Measurements from ENCODE around the gene DTX3L. TPM values are rescaled to one million over a fixed set of nuclear protein-coding genes. Genes with fewer than 3 reads are reported as not detected.
"Not testable (repeated sequence)": the region's sequence is repeated elsewhere in the genome, so short reads cannot be mapped to it uniquely, and the experiment has no call there.

DTX3L gene
- total RNA-seq, 2 donors from 2014 or later: 43.9 to 60.5 TPM

DNA sequence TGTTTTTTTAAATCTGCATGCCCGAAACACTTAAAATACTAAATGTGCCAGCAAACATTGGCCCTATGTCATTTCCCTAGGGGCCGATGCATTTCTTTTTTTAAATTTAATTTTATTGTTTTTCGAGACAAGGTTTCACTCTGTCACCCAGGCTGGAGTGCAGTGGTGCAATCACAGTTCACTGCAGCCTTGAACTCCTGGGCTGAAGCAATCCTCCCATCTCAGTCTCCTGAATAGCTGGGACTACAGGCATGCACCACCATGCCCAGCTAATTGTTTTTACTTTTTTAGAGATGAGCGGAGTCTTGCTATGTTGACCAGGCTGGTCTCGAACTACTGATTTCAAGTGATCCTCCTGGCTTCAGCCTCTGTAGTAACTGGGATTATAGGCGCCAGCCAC lies 5.5 kb upstream of the DTX3L start:
- intact Hi-C loops (cut with DNase I, micrococcal nuclease): no loop called here
- ATAC-seq (no peak), DNase-seq (no peak)

DNA sequence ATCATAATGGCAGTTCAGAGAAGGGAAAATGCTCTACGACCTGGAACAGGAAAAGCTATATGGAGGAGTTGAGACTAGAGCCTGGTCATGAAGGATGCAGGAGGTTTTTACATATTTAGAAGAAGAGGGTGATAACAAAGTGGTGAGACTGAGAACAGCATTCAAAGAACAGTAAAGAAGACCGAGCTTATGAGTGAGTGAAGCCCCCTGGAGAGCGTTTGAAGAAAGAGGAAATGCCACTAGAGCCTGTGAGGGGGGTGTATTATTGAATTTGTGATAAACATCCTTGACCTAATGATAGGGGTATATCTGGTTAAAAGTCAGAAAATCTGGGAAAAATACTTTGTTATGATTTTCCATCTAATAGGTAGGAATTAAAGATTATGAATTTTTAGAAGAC lies 4.2 kb upstream of the DTX3L start:
- intact Hi-C loops (cut with DNase I, micrococcal nuclease): loop anchor here in 1 of 2 donors (5.0 kb wide), 1 partner anchor 122 kb away; the partner anchor contains the start of gene PARP14
- DNase-seq (no peak), ATAC-seq (no peak)

DNA sequence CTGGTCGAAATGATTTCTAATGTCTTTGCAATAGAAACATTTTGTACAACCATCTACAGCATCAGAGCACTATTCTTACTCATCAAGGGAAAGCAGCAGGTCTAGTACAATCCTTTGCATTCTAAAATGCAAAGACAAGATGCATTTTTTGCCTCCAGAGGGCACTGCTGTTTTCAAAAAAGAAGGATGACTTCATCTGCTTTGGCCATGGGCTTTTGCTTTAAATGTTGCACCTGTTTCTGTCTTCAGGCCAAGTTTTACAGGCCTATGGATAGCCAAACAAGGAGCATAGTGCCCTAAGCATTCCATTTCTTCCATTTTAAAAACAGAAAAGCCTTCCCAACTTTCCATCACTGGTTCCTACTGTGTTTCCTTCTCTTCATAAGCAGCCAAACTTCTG lies 3.5 kb upstream of the DTX3L start:
- ATAC-seq: peak; percentile 12
- peak in 1 of 2 donors; percentile 53 for DNase-seq
- intact Hi-C loops (cut with DNase I, micrococcal nuclease): loop anchor here in 1 of 2 donors (5.0 kb wide), 1 partner anchor 122 kb away; the partner anchor contains the start of gene PARP14

DNA sequence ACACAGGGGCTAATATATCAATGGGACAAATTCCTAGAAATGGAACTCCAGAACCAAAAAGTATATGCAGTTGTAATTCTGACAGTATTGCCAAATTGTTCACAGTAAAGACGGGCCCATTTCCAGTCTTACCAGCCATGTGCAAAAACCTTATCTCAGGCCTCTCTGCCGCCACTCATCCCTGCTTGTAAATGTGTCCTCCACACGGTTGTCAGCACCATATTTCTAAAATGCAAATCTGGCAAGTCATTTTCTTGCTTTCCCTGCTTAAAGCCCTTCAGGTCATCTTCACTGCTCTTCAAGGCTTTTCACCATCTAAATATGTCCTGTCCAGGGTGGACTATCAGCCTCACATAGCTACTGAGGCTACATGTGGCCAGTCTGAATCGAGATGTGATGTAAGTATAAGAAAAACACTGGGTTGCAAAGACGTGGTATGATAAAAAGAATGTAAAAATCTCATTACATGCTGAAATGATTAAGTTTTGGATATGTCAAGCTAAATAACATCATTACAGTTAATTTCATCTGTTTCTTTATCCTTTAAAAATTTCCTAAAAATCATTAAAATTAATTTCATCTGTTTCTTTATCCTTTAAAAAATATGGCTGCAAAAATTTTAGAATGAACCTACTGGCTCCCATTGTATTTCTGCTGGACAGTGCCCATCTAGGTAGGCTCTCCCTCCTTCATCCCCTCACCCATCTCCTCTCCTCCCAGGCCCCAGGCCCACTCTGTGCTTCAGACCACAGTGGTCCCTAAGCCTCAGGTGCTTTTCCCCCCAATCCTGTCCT lies 1.0 kb upstream of the DTX3L start:
- DNase-seq (no peak), ATAC-seq (no peak)
- intact Hi-C loops (cut with DNase I, micrococcal nuclease): loop anchor here in 1 of 2 donors (5.0 kb wide), 1 partner anchor 119 kb away; the partner anchor contains the start of gene PARP14

DNA sequence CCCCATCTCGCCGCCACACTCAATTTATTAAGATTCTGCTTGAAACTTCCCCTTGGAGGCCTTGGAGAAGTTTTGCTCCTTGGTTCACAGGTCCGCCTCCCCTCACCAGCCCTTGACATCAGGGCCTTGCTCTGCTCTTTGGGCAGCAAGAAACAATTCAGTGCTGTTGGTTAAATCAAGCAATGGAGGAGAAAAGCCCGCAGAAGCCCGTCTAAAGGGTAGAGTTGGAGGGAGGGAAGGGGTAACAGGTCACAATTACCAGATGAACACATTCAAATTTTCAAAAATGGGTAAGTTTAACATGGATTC lies 467 bp upstream of the DTX3L start:
- DNase-seq: peak in 1 of 2 donors; percentile 21
- intact Hi-C loops (cut with DNase I, micrococcal nuclease): loop anchor here in 1 of 2 donors (5.0 kb wide), 1 partner anchor 119 kb away; the partner anchor contains the start of gene PARP14
- peak; percentile 20 for ATAC-seq

DNA sequence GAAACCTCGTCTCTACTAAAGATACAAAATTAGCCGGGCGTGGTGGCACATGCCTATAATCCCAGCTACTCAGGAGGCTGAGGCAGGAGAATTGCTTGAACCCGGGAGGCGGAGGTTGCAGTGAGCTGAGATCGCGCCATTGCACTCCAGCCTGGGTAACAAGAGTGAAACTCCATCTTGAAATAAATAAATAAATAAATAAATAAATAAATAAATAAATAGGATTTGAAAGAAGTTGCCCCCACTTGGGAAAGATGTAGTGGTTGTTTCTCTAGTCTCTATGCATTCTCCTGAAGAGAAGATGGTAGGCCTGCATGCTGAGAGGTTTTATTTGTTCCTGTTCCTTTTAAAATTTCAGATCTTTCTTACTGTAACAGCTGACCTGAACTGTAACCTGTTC lies 4.0 kb downstream of the DTX3L start:
- ATAC-seq; DNase-seq; intact Hi-C loops (cut with DNase I, micrococcal nuclease): not testable (repeated sequence)

DNA sequence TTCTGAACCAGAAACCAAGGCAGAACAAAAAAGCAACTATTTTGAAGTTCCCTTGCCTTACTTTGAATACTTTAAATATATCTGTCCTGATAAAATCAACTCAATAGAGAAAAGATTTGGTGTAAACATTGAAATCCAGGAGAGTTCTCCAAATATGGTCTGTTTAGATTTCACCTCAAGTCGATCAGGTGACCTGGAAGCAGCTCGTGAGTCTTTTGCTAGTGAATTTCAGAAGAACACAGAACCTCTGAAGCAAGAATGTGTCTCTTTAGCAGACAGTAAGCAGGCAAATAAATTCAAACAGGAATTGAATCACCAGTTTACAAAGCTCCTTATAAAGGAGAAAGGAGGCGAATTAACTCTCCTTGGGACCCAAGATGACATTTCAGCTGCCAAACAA lies 4.6 kb downstream of the DTX3L start:
- DNase-seq (no peak), ATAC-seq (no peak)
- intact Hi-C loops (cut with DNase I, micrococcal nuclease): no loop called here

DNA sequence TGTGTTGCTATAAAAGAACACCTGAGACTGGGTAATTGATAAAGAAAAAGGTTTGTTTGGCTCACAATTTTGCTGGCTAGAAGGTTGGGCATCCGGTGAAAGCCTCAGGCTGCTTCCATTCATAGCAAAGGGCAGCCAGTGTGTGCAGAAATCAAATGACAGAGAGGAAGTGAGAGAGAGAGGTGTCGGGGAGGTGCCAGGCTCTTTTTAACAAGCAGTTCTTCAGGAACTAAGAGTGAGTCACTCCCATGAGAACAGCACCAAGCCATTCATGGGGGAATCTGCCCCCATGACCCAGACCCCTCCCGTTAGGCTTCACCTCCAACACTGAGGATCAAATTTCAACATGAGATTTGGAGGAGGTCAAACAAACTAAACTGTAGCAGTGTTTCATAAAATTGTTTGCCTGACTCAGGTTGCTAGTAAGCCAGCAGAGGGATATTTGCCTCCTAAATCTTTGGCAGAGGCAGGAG lies 8.8 kb downstream of the DTX3L start:
- peak; percentile 44 for ATAC-seq
- DNase-seq: no peak
- intact Hi-C loops (cut with DNase I, micrococcal nuclease): no loop called here

DNA sequence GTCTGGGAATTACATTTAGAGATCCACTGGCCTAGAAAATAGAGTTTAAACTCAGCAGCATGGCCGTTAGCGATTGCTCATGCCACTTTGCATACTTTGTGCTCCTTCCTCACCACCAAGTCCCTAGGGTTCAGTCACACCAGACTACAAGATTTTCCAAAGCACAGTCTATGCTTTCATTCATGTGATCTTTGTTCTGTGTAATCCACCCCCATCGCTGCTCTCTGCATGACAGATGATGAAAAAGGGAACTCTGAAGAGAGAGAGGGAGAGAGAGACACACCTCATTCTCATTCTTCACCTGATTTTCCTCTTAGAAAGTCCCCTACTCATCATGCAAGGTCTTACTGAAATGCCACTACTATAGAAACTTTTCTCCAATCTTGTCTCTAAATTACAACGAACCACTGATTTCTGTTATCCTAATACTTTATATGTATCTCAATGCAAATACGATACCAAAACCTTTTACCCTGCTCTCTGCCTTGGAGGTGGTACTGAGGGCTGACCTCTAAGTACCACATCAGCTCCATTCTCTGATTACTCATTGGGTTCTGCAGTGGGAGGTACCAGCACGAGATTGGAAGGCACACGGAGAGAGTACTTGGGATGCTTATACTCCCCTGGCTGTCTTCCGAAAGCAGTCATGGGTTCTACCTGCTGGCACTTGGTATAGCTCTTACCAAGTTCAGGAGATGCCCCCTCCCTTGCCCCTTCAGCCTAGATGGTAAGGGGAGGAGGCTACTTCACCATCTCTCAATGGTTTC lies 12.2 kb downstream of the DTX3L start:
- no peak for DNase-seq
- peak; percentile 11 for ATAC-seq
- intact Hi-C loops (cut with DNase I, micrococcal nuclease): no loop called here

DNA sequence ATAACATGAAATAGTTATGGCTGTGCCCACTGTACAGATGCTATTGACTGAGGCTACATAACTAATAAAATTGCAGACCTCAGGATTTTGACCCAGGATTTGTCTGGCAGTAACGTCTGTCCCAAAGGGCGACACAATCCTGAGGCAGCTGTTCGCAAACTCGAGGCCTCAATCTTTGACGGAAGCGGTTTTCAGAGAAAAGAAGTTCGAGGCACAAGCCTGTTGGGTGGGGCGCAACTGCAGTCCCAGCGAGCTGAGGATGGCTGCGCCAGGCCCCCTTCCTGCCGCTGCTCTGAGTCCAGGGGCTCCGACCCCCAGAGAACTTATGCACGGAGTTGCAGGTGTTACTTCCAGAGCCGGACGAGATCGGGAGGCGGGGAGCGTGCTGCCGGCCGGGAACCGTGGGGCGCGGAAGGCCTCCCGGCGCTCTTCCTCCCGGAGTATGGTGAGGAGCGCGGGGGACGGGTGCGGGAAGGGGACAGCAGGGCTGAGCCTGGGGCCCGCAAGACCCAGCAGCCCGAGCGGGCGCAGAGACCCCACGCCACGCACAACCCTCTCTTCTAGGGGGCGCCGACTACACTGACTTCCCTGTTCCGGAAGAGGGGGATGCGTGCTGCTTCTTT lies 13.4 kb downstream of the DTX3L start, which contains the start of gene PARP15:
PARP15 (plus strand) TSS at position 242 of the 623 bp plus-strand sequence; CDS start at position 260, 18 bp downstream.
- DNase-seq (peak in 1 of 2 donors; percentile 34), ATAC-seq (peak; percentile 46)
- intact Hi-C loops (cut with DNase I, micrococcal nuclease): no loop called here

DNA sequence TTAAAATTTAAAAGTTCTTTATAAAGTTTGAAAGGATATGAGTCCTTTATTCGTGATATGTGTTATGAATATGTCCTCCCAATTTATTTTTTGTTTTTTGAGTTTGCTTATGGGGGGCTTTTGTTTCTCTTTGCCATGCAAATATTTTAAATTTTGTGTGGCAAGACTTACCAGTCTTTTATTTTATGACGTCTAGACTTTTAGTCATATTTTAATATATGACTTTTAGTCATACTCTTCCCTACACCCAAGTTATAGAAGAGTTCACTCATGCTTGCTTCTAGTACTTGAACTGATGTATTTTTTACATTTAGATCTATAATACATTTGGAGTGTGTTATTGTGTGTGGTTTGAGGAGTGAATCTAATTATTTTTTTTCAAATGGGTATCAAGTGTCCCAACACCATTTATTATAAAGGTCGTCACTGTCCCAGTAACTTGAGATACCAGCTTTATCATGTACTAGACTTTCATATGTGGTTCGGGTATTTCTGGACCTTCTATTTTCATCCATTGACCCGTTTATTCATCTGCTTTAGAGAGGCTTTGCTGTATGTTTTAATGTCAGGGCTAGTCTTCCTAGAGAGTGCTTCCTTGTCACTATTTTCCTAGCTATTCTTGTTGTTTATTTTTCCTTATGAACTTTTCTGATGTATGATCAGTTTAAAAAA lies 14.1 kb downstream of the DTX3L start:
- no peak for DNase-seq
- intact Hi-C loops (cut with DNase I, micrococcal nuclease): no loop called here
- no peak for ATAC-seq

DNA sequence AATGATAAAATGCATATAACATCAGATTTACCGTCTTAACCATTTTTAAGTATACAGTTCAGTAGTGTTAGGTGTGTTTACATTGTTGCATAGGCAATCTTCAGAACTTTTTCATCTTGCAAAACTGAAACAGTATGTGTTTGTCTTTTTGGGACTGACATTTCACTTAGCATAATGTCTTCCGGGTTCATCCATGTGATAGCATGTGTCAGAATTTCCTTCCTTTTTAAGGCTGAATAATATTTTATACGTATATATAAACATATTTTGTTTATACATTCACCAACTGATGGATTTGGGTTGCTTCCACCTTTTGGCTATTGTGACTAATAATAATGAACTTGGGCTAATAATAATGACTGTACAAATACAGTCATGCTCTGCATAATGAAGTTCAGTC lies 16.3 kb downstream of the DTX3L start:
- ATAC-seq: no peak
- intact Hi-C loops (cut with DNase I, micrococcal nuclease): no loop called here

DNA sequence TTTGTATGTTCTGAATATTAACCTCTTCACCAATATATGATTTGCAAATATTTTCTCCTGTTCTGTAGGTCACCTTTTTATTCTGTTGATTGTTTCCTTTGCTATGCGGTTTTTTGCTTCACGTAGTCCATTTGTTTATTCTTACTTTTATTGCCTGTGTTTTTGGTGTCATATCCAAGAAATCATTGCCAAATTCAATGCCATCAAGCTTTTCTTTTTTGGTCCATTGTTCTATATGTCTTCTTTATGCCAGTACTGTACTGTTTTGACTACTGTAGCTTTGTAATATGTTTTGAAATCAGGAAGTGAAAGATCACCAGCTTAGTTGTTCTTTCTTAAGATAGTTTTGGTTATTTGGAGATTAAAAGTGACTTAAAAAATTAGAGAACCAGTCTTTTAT lies 17.5 kb downstream of the DTX3L start:
- no peak for DNase-seq
- no peak for ATAC-seq
- intact Hi-C loops (cut with DNase I, micrococcal nuclease): no loop called here

More for the DNA sequence above, 16.3 kb downstream of the DTX3L start:
- no peak for DNase-seq

DNA sequence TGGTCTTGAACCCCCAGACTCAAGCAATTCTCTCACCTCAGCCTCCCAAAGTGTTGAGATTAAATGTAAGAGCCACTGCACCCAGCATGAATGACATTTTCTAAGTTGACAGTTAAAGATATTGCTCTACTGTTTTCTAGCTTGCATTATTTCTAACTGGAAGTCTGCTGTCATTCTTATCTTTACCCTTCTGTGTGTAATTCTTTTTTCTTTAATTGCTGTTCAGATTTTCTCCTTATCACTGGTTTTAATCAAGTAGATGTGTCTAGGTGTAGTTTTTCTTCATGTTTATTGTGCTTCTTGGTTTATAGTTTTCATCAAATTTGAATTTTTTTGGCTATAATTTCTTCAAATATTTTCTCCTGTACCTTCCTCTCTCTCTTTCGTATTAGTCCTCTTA lies 18.3 kb downstream of the DTX3L start:
- DNase-seq: no peak
- ATAC-seq: no peak
- intact Hi-C loops (cut with DNase I, micrococcal nuclease): no loop called here

DNA sequence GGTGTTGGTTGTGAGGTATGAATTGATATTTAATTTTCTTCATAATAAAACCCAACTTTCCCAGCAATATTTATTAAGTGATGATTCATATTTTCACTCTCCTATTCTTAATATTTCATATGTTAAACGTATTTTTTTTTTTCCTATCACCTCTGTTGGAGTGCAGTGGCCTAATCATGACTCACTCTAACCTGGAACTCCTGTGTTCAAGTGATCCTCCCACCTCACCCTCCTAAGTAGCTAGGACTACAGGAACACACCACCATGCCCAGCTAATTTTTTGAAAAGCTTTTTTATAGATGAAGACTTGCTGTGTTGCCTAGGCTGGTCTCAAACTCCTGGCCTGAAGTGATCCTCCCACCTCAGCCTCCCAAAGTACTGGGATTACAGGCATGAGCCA lies 22.0 kb downstream of the DTX3L start:
- ATAC-seq: no peak
- no peak for DNase-seq
- intact Hi-C loops (cut with DNase I, micrococcal nuclease): no loop called here

DNA sequence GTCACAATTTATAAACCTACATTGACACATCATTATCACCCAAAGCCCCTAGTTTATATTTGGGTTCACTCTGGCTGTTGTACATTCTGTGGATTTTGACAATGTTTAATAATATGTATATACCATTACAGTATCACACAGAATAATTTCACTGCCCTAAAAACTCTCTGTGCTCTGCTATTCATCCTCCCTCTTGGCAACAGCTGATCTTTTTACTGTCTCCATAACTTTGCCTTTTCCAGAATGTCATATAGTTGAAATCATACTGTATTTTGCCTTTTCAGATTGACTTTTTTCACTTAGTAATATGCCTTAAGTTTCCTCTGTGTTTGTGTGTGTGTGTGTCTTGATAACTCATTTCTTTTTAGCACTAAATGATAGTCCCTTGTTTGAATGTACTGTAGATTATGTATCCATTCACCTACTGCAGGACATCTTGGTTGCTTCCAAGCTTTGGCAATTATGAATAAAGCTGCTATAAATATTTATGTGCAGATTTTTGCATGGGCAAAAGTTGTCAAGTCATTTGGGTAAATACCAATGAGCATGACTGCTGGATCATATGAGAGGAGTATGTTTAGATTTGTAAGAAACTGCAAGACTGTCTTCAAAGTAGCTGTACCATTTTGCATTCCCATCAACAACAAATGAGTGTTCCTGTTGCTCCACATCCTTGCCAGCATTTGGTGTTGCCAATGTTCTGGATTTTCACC lies 22.8 kb downstream of the DTX3L start:
- DNase-seq (no peak), ATAC-seq (no peak)
- intact Hi-C loops (cut with DNase I, micrococcal nuclease): no loop called here

DNA sequence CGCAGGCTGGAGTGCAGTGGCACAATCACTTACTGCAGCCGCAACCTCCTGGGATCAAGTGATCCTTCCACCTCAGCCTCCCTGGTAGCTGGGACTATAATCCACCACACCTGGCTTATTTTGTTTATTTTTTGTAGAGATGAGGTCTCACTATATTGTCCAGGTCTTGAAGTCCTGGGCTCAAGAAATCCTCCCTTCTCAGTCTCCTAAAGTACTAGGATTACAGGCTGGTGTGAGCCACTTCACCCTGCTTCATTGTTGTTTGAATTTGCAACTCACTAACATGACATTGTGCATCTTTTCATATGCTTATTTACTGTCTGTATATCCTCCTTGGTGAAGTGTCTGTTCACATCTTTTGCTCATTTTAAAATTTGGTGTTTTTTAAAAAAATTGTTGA lies 23.4 kb downstream of the DTX3L start:
- DNase-seq: no peak
- intact Hi-C loops (cut with DNase I, micrococcal nuclease): no loop called here
- no peak for ATAC-seq

DNA sequence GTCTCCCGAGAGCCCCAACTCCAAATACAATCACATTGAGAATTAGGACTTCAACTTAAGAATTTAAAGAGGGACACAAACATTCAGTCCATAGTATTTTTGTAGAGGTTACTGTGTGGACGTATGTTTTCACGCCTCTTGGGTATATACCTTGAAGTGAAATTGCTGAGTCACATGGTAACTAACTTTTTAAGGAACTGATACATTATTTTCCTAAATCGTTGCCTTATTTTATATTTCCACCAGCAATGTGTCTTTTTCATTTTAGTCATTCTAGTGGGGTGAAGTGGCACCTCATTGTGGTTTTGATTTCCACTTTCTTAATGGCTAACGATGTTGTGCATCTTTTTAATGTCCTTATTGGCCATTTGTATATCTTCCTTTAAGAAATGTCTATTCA lies 25.2 kb downstream of the DTX3L start:
- ATAC-seq (no peak), DNase-seq (no peak)
- intact Hi-C loops (cut with DNase I, micrococcal nuclease): no loop called here

Measured in left colon (tissue), 2 donors.